Measurements from ENCODE around the gene VWA2. TPM values are rescaled to one million over a fixed set of nuclear protein-coding genes. Genes with fewer than 3 reads are reported as not detected.

Gene VWA2
- total RNA-seq, 1 donor from 2014 or later = 0.19 TPM

- no peak for DNase-seq (ENCODE audit: low spot score)
These were observed 101.8 kb downstream of the VWA2 start for GRCh38 chr10:114340816-114341215.

Other genes with a start within 250 kb of the VWA2 start
- 14.1 TPM for gene ADRB1, start 195.4 kb upstream of the VWA2 start, total RNA-seq
- gene CCDC186, start 65.1 kb upstream of the VWA2 start, total RNA-seq = 19.4 TPM
- 0.16 TPM for gene TDRD1, start 59.9 kb upstream of the VWA2 start, total RNA-seq
- gene AFAP1L2, start 165.2 kb downstream of the VWA2 start, total RNA-seq = 3.9 TPM

Measured in mesenteric fat pad (tissue), 1 donor.